GM20000 (cell line): ENCODE data around the gene DSTN.

ENCODE experiments used
- DNase-seq: peaks from one replicate; pipeline ENCODE4 v3.0.0; 2012; ENCODE audit warnings: low spot score
- TF ChIP-seq, protein P1 (sequence below): IDR thresholded peaks from 2 replicates; pipeline ENCODE4 v1.5.1; 2012; ENCODE audit warnings: mild to moderate bottlenecking, control low read depth; ENCODE audit errors: extremely low read depth, missing control alignments

The DSTN gene

DNA sequence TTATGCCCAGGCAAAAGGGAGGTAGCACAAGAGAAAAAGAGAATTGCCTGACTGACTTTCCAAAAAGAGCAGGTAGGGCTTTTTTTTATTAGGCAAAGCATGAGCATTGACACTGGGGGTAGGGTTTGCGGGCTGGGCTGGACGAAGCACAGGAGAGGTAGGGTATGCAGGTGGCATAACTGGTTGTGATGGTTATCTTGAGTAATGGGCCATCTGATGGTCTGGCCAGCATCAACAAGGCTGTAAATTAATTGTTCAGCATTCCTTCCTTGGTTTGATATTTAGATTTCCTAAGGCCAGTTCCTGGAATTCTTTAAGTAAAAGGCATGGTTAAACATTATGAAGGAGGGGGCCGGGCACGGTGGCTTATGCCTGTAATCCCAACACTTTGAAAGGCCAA lies 24.7 kb upstream of the DSTN start:
- no peak for DNase-seq
- TF ChIP-seq, protein P1, sequence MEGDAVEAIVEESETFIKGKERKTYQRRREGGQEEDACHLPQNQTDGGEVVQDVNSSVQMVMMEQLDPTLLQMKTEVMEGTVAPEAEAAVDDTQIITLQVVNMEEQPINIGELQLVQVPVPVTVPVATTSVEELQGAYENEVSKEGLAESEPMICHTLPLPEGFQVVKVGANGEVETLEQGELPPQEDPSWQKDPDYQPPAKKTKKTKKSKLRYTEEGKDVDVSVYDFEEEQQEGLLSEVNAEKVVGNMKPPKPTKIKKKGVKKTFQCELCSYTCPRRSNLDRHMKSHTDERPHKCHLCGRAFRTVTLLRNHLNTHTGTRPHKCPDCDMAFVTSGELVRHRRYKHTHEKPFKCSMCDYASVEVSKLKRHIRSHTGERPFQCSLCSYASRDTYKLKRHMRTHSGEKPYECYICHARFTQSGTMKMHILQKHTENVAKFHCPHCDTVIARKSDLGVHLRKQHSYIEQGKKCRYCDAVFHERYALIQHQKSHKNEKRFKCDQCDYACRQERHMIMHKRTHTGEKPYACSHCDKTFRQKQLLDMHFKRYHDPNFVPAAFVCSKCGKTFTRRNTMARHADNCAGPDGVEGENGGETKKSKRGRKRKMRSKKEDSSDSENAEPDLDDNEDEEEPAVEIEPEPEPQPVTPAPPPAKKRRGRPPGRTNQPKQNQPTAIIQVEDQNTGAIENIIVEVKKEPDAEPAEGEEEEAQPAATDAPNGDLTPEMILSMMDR = no peak

GRCh38 chr20:17549131-17549530 lies 20.7 kb upstream of the DSTN start:
- DNase-seq = no peak
- TF ChIP-seq, protein P1 = no peak

- DNase-seq = no peak
- TF ChIP-seq, protein P1 = no peak
Observed at GRCh38 chr20:17555106-17555505, 14.8 kb upstream of the DSTN start.

- TF ChIP-seq, protein P1 = no peak
- no peak for DNase-seq
Observed at GRCh38 chr20:17556837-17557674, 12.8 kb upstream of the DSTN start.

DNA sequence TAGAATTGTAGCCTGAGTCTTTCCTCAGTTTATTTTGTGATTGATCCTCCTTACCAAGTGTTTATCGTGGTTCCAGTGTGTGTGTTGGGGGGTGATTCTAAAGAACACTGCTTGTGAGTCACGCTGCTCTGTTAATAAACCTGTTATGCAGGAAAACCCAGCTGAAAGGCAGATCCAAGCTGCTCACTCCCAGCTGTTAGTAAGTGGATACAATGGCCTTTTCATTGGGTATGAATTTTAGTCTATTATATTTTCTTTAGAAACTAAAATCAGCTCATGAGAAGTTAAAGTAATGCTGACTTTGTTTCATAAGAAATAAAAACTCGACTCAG lies 12.2 kb upstream of the DSTN start:
- no peak for DNase-seq
- TF ChIP-seq, protein P1 = no peak

- TF ChIP-seq, protein P1 = no peak
- DNase-seq = no peak
Observed at GRCh38 chr20:17558154-17558940, 11.5 kb upstream of the DSTN start.

- no peak for DNase-seq
- TF ChIP-seq, protein P1 = no peak
Observed at GRCh38 chr20:17558941-17559304, 11.0 kb upstream of the DSTN start.
